Posterior cingulate gyrus (tissue), 11 donors: Measurements from ENCODE around the gene ADM5.

Experiments used
- DNase-seq, 10 donors: peaks; one replicate each; pipeline versions ENCODE4 v3.0.0 to v3.0.0-alpha.2; 2020 to 2021; ENCODE audit warnings: mixed read lengths in 3 of 10
- intact Hi-C: fragments of 100-400 bp; cut with DNase I; formaldehyde crosslinking; loops from one replicate; pipeline ENCODE4 v1.15.1; 2023

ADM5 gene, protein sequence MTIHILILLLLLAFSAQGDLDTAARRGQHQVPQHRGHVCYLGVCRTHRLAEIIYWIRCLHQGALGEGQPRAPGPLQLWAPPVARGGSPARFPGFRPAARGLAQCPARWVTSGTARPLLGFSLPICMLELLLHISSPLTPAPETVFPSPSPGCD

DNA sequence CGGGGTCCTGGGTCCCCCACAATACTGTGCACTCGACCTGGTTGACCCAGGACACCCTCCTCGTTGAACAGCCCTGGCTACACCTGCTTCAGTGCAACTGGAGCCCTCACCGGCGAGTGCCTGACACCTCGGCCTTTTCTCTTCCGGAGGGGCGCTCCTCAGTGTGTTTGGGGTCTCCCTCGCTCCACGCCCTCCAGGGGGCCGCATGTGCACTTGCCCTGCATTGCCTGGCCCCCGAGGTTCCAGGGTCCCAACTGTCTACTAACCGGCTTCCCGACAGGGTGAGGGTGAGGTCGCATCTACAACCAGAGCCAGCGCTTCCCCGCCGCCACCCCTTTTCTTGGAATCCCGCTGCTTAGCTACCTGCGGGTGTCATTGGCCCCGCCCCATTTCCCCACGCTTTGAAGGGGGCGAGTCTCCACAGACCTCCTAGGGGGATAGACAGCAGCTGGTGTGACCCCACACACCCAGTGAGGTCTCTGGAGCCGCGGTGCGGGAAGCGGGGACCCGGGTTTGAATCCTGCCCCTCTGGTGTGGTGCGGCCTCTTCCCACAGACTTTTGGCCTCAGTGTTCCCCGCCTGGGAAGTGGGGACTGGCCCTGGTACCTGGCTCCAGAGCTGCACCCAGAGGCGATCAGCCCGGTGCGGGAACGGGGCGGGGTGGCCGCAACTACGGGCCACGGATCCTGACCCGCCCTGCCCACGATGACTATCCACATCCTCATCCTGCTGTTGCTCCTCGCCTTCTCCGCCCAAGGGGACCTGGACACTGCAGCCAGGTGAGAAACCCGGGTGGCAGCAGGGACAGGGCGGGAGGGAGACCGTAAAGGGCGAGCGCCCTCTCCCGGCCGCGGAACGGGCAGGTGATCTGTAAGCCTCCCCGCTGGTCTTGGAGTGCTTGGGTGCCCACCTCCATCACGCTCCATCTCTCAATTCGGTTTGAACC, at the start of gene ADM5:
Gene ADM5 (plus strand): TSS at position 462 of the 946 bp plus-strand sequence. CDS start 244 bp downstream, at position 706.
- intact Hi-C loops, result loop anchor here (10.0 kb wide), 1 partner anchor 115 kb away; no protein-coding TSS in a partner anchor
- DNase-seq, result peak; percentile 47 to 94 (median 74)

GRCh38 chr19:49640113-49640898, 49.1 kb upstream of the ADM5 start, which contains the start of gene RRAS:
Gene RRAS (minus strand): TSS chr19:49640143. CDS start chr19:49640098, 45 bp downstream.
- peak; percentile 95 to 100 (median 99) for DNase-seq
- intact Hi-C loops, result loop anchor here (2.0 to 5.0 kb wide), 2 partner anchors 37 to 48 kb away; partner anchors contain the start of gene PRMT1

DNA sequence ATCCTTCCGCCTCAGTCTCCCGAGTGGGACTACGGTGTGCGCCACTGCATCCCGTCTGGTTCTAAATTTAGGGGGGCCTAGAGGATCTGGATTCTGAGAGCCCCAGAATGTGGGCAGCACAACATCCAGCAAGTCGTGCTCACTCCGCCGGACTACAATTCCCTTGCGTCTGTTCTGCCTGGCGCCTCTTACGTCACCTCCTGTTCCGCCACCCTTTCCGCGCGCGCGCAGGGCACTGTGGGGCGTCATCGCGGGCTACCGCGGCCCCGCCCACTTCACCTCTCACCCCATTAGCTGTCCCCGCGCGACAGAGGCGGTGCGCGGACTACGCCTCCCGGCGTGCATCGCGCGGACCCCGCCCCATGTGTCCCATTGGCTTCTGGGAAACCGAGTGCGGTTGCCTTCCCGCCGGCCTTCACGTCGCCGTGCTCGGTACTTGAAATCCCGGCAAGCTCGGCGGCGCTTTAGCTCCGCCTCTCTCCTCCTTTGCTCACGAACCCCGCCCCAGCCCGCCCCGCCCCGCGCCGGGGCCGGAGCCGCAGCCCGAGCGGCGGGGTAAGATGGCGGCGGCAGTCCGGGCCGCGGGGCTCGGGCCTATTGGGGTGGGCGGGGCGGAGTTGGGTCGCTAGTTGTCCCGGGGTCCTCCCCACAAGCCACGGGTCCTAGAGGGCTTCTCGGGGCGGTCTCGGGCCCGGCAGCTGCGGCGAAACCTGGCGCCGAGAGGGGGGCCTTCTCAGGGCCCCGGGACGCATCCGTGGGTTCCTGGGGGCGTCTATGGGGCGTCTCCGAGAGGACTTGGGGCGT, 47.5 kb upstream of the ADM5 start, which contains the start of gene SCAF1:
Gene SCAF1 (plus strand): TSS at position 522 of the 804 bp plus-strand sequence. CDS start 2,818 bp downstream, outside the sequence.
- intact Hi-C loops, result loop anchor here (2.0 to 5.0 kb wide), 3 partner anchors 23 to 49 kb away; partner anchors contain the start of genes BCL2L12, IRF3 and PRMT1
- DNase-seq, result peak; percentile 98 to 100 (median 99)

- intact Hi-C loops, result loop anchor here (2.0 to 5.0 kb wide), 2 partner anchors 22 to 35 kb away; partner anchors contain the start of genes BCL2L12, IRF3 and PRMT1
- DNase-seq, result no peak
These were observed 46.8 kb upstream of the ADM5 start for GRCh38 chr19:49642492-49643035.

DNA sequence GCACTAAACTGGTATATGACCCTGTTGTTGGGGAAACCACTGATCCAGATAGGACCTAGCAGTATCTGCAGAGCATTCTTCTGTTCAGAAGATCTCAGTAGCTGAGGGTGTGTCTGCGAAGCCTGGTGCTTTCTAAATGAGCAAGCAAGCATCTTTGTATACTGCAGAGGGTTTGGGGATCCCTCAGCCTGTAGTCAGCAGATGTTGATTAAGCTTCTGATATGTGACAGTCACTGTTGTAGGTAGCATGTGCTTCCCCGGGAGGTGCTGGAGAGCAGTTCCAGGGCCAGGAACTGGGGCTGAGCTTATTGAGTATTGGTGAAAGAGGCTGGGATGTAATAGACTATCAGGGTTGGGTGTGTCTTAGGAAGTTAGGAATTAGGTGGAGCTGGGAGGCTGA, 45.9 kb upstream of the ADM5 start:
- intact Hi-C loops, result loop anchor here (2.0 to 5.0 kb wide), 2 partner anchors 21 to 34 kb away; partner anchors contain the start of genes BCL2L12, IRF3 and PRMT1
- no peak for DNase-seq

DNA sequence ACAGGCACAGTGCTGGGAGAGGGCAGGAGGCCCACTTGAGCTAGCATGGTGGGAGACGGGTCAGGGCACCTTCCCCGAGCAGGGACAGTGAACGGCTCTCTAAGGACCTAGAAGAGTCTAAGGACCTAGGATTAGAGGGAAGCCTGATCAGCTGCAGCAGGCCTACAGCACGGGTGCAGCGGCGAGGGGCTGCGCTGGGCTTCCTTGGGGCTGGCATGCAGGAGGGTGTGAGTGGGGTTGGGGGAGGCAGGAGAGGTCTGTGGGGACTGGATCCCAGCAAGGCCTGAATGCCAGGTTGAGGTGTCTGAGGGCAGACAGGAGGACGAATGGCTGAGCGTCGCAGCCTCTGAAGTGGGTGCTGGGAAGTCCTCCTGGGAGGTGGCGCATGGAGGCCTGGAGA, 43.8 kb upstream of the ADM5 start:
- DNase-seq, result no peak
- intact Hi-C loops, result no loop called here

- intact Hi-C loops, result no loop called here
- DNase-seq, result no peak
These were observed 43.4 kb upstream of the ADM5 start for GRCh38 chr19:49645995-49646394.

- intact Hi-C loops, result no loop called here
These were observed 42.8 kb upstream of the ADM5 start for GRCh38 chr19:49646586-49646985.

DNA sequence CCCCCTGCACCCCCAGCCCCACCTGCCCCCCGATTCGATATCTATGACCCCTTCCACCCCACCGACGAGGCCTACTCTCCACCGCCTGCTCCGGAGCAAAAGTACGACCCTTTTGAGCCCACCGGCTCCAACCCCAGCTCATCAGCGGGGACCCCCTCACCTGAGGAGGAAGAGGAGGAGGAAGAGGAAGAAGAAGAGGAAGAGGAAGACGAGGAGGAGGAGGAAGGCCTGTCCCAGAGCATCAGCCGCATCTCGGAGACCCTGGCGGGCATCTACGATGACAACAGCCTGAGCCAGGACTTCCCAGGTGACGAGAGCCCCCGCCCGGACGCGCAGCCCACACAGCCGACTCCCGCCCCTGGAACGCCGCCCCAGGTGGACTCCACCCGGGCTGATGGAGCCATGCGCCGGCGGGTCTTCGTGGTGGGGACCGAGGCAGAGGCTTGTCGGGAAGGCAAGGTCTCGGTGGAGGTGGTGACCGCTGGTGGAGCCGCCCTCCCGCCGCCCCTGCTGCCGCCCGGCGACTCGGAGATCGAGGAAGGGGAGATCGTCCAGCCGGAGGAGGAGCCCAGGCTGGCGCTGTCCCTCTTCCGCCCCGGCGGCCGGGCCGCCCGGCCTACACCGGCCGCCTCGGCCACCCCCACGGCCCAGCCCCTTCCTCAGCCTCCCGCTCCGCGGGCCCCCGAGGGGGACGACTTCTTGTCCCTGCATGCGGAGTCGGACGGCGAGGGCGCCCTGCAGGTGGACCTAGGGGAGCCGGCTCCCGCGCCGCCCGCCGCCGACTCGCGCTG, 38.2 kb upstream of the ADM5 start:
- DNase-seq, result no peak
- intact Hi-C loops, result no loop called here

More at GRCh38 chr19:49646586-49646985, 42.8 kb upstream of the ADM5 start:
- DNase-seq, result no peak

- DNase-seq, result no peak
- intact Hi-C loops, result no loop called here
These were observed 37.4 kb upstream of the ADM5 start for GRCh38 chr19:49651820-49652550.

GRCh38 chr19:49652551-49653465, 36.6 kb upstream of the ADM5 start:
- intact Hi-C loops, result no loop called here
- no peak for DNase-seq

GRCh38 chr19:49653466-49653806, 36.0 kb upstream of the ADM5 start:
- intact Hi-C loops, result no loop called here
- DNase-seq, result no peak

- DNase-seq, result no peak
- intact Hi-C loops, result no loop called here
These were observed 34.8 kb upstream of the ADM5 start for GRCh38 chr19:49654581-49654980.

DNA sequence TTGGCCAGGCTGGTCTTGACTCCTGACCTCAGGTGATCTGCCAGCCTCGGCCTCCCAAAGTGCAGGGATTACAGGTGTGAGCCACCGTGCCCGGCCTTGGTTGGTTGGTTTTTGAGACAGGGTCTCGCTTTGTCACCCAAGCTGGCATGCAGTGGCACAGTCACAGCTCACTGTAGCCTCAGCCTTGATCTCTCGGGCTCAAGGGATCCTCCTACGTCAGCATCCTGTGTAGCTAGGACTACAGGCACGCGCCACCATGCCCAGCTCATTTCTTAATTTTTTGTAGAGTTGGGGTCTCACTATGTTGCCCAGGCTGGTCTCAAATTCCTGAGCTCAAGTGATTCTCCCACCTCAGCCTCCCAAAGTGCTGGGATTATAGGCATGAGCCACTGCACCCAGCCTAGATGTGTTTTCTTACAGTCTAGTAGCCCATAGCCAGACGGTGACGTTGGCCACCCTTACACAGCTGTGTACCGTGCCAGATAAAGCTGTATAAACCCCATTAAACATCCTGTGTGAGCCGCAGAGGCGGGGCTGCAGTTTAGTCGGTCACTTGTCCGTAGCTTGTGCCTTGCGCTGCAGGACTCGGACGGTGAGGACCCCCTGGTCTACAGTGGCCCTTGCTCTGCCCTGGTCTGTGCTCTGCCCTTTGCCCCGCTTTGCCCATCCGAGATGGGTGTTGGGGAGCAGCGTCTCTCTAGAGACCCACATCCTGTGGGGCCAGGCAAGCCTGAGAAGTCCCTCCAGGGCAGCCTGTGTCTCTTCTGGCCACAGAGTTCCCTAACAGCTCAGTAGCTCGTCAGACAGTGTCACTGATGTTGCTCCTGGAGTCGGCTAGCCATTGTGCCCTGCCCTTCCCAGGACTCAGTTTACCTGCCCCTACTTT, 33.6 kb upstream of the ADM5 start:
- intact Hi-C loops, result no loop called here
- DNase-seq, result no peak

- DNase-seq, result no peak
- intact Hi-C loops, result no loop called here
These were observed 32.8 kb upstream of the ADM5 start for GRCh38 chr19:49656456-49657109.
